OCI-LY7 (cell line): ENCODE results near the gene EVI5.

Source experiments
- CTCF ChIP-seq: fragments of 200-600 bp; sonication (generic); conservative IDR thresholded peaks from 2 replicates; pipeline ENCODE4 v1.5.1; 2014; ENCODE audit warnings: mild to moderate bottlenecking, antibody characterized with exemption, low read length, moderate library complexity, mixed read lengths
- EZH2phosphoT487 ChIP-seq: fragments of 200-600 bp; sonication (generic); IDR thresholded peaks from 2 replicates; pipeline ENCODE4 v1.6.1; 2018; ENCODE audit warnings: low read depth, borderline replicate concordance, mild to moderate bottlenecking, mixed run types, antibody characterized with exemption, low read length, moderate library complexity, mixed read lengths

- TF ChIP-seq CTCF (no peak), EZH2phosphoT487 (no peak)
These were observed 12.4 kb upstream of the EVI5 start for GRCh38 chr1:92797297-92797696.
